SK-N-MC (cell line): Measurements from ENCODE around the gene TFEB.

Experiments
- EZH2 ChIP-seq: fragments of 200-600 bp; sonication (generic); IDR thresholded peaks from one replicate; pipeline ENCODE4 v1.6.1; 2017; ENCODE audit warnings: antibody characterized with exemption
- FOXP2 ChIP-seq: optimal IDR thresholded peaks from 2 replicates; pipeline ENCODE3; 2011; ENCODE audit warnings: mild to moderate bottlenecking, moderate library complexity; ENCODE audit not compliant: insufficient read depth; ENCODE audit errors: extremely low read length, control extremely low read depth
- POLR2AphosphoS5 ChIP-seq: IDR thresholded peaks from 2 replicates; pipeline ENCODE4 v1.6.1; 2012; ENCODE audit warnings: mild to moderate bottlenecking, low read depth, low read length, borderline replicate concordance

DNA sequence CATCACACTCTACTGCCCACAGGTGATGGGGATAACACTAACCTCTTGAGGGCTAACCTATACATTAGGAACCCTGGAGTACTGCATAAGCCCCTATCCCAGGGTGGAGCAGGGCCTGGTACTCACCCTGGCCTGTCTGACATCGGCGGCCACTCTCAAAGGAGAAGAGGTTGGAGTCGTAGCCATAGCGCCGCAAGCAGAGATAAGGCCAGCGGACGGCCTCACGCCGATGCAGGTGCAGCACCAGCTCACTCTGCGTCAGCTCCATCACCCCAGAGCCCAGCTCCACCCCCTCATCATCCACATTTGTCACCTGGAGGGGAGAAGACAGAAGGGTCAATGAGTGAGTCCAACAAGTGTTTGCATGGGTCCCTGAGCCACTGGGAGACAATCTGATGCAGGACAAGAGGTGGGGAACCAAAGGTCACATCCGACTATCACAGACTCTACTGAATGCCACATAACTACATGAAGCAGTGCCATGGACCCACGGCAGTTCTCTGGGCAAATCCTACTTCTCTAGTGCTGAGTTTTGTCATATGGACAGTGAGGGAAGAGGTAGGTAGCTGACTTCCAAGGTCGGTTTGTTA, 40.0 kb upstream of the TFEB start:
- TF ChIP-seq EZH2 (no peak), POLR2AphosphoS5 (no peak), FOXP2 (no peak)
